Retina (tissue), 1 donor: Measurements from ENCODE around the gene KCTD13.
"Not testable (repeated sequence)": the region's sequence is repeated elsewhere in the genome, so short reads cannot be mapped to it uniquely, and the experiment has no call there.

ENCODE experiments used
- DNase-seq: peaks from one replicate; pipeline ENCODE4 v3.0.0-alpha.2; 2016

Gene KCTD13

GRCh38 chr16:29925781-29926710 lies at the start of gene KCTD13:
Gene KCTD13 (minus strand): TSS chr16:29926226. CDS start chr16:29926033, 193 bp downstream.
- DNase-seq = peak; percentile 100

- DNase-seq = no peak
Observed at GRCh38 chr16:29975134-29975538, 49.1 kb upstream of the KCTD13 start.

GRCh38 chr16:29974291-29975133 lies 48.5 kb upstream of the KCTD13 start:
- peak; percentile 15 for DNase-seq

GRCh38 chr16:29973384-29974246 lies 47.6 kb upstream of the KCTD13 start, which contains the start of gene TAOK2:
Gene TAOK2 (plus strand): TSS chr16:29973868. CDS start chr16:29977773, 3,905 bp downstream.
- peak; percentile 99 for DNase-seq

- DNase-seq = no peak
Observed at GRCh38 chr16:29972992-29973383, 47.0 kb upstream of the KCTD13 start.

GRCh38 chr16:29972500-29972899 lies 46.5 kb upstream of the KCTD13 start:
- no peak for DNase-seq

- no peak for DNase-seq
Observed at GRCh38 chr16:29971304-29971703, 45.3 kb upstream of the KCTD13 start.

- no peak for DNase-seq
Observed at GRCh38 chr16:29968205-29968604, 42.2 kb upstream of the KCTD13 start.

- no peak for DNase-seq
Observed at GRCh38 chr16:29963021-29963743, 37.2 kb upstream of the KCTD13 start.

GRCh38 chr16:29962344-29962994 lies 36.4 kb upstream of the KCTD13 start:
- peak; percentile 36 for DNase-seq

GRCh38 chr16:29961479-29962343 lies 35.7 kb upstream of the KCTD13 start, which contains the start of gene TMEM219:
Gene TMEM219 (plus strand): TSS chr16:29962079. CDS start chr16:29963144, 1,065 bp downstream.
- peak; percentile 98 for DNase-seq

GRCh38 chr16:29961127-29961478 lies 35.1 kb upstream of the KCTD13 start:
- no peak for DNase-seq

- DNase-seq = not testable (repeated sequence)
Observed at GRCh38 chr16:29959821-29960220, 33.8 kb upstream of the KCTD13 start.

GRCh38 chr16:29959293-29959692 lies 33.3 kb upstream of the KCTD13 start:
- no peak for DNase-seq

- no peak for DNase-seq
Observed at GRCh38 chr16:29958756-29959155, 32.7 kb upstream of the KCTD13 start.

- no peak for DNase-seq
Observed at GRCh38 chr16:29951625-29952365, 25.8 kb upstream of the KCTD13 start.

GRCh38 chr16:29950806-29951461 lies 24.9 kb upstream of the KCTD13 start:
- DNase-seq = no peak

GRCh38 chr16:29947897-29948296 lies 21.9 kb upstream of the KCTD13 start:
- DNase-seq = no peak
